IPS-18a (cell line): ENCODE results near the gene FGFR3.

Source experiments
- H3K27ac ChIP-seq: one replicate; pipeline ENCODE4 v1.5.1; 2013; ENCODE audit warnings: low read length
- H3K27me3 ChIP-seq: one replicate; pipeline ENCODE4 v1.6.1; 2013; ENCODE audit warnings: mild to moderate bottlenecking, low read length; ENCODE audit not compliant: control insufficient read depth, insufficient read depth
- H3K36me3 ChIP-seq: one replicate; pipeline ENCODE4 v1.6.1; 2013; ENCODE audit warnings: low read depth, low read length; ENCODE audit not compliant: control insufficient read depth
- H3K4me1 ChIP-seq: one replicate; pipeline ENCODE4 v1.6.1; 2013; ENCODE audit warnings: low read depth, low read length; ENCODE audit not compliant: control insufficient read depth
- H3K4me3 ChIP-seq: one replicate; pipeline ENCODE4 v1.5.1; 2013; ENCODE audit warnings: low read length
- H3K9ac ChIP-seq: one replicate; pipeline ENCODE4 v1.6.1; 2013; ENCODE audit warnings: mild to moderate bottlenecking, low read length, moderate library complexity
- H3K9me3 ChIP-seq: one replicate; pipeline ENCODE4 v1.6.1; 2013; ENCODE audit warnings: low read depth, low read length; ENCODE audit not compliant: control insufficient read depth

FGFR3 gene

GRCh38 chr4:1765409-1766072, 27.6 kb upstream of the FGFR3 start:
- Histone ChIP-seq H3K27ac (no peak overlapping the region), H3K4me3 (no peak overlapping the region), H3K4me1 (peaks cover 17% of the 10 kb centered on the region), H3K9ac (no peak overlapping the region), H3K27me3 (peaks cover 13% of the 10 kb centered on the region), H3K9me3 (no peaks in the 10 kb centered on the region), H3K36me3 (no peaks in the 10 kb centered on the region)

- Histone ChIP-seq H3K36me3 (no peaks in the 10 kb centered on the region), H3K9me3 (no peaks in the 10 kb centered on the region), H3K4me1 (peaks cover 17% of the 10 kb centered on the region), H3K9ac (no peak overlapping the region), H3K4me3 (peak overlapping the region; percentile 24), H3K27ac (no peak overlapping the region), H3K27me3 (peaks cover 13% of the 10 kb centered on the region)
These were observed 26.7 kb upstream of the FGFR3 start for GRCh38 chr4:1766106-1767060.

GRCh38 chr4:1767061-1767769, 25.9 kb upstream of the FGFR3 start:
- Histone ChIP-seq H3K9me3 (no peaks in the 10 kb centered on the region), H3K27ac (no peak overlapping the region), H3K4me1 (peaks cover 17% of the 10 kb centered on the region), H3K9ac (no peak overlapping the region), H3K27me3 (peaks cover 13% of the 10 kb centered on the region), H3K36me3 (no peaks in the 10 kb centered on the region), H3K4me3 (no peak overlapping the region)

GRCh38 chr4:1767770-1768366, 25.2 kb upstream of the FGFR3 start:
- Histone ChIP-seq H3K27me3 (peaks cover 13% of the 10 kb centered on the region), H3K9ac (no peak overlapping the region)

GRCh38 chr4:1768367-1769034, 24.6 kb upstream of the FGFR3 start:
- Histone ChIP-seq H3K27ac (no peak overlapping the region), H3K36me3 (no peaks in the 10 kb centered on the region), H3K9ac (no peak overlapping the region), H3K9me3 (no peaks in the 10 kb centered on the region), H3K4me1 (peaks cover 17% of the 10 kb centered on the region), H3K4me3 (peak overlapping the region; percentile 43), H3K27me3 (peaks cover 13% of the 10 kb centered on the region)

More at GRCh38 chr4:1767770-1768366, 25.2 kb upstream of the FGFR3 start:
- Histone ChIP-seq H3K36me3 (no peaks in the 10 kb centered on the region), H3K4me3 (peak overlapping the region; percentile 43), H3K27ac (no peak overlapping the region), H3K4me1 (peaks cover 17% of the 10 kb centered on the region), H3K9me3 (no peaks in the 10 kb centered on the region)

- Histone ChIP-seq H3K9ac (no peak overlapping the region), H3K4me1 (peaks cover 17% of the 10 kb centered on the region), H3K4me3 (no peak overlapping the region)
These were observed 23.4 kb upstream of the FGFR3 start for GRCh38 chr4:1769692-1770091.

GRCh38 chr4:1770245-1770644, 22.8 kb upstream of the FGFR3 start:
- H3K9me3 ChIP-seq: no peaks in the 10 kb centered on the region
- peaks cover 13% of the 10 kb centered on the region for H3K27me3 ChIP-seq
- no peak overlapping the region for H3K4me3 ChIP-seq
- no peak overlapping the region for H3K9ac ChIP-seq
- peaks cover 17% of the 10 kb centered on the region for H3K4me1 ChIP-seq
- no peak overlapping the region for H3K27ac ChIP-seq
- H3K36me3 ChIP-seq: no peaks in the 10 kb centered on the region

More at GRCh38 chr4:1769692-1770091, 23.4 kb upstream of the FGFR3 start:
- Histone ChIP-seq H3K9me3 (no peaks in the 10 kb centered on the region), H3K36me3 (no peaks in the 10 kb centered on the region), H3K27ac (no peak overlapping the region), H3K27me3 (peaks cover 13% of the 10 kb centered on the region)

- H3K9ac ChIP-seq: no peak overlapping the region
- no peak overlapping the region for H3K27ac ChIP-seq
- no peaks in the 10 kb centered on the region for H3K36me3 ChIP-seq
- peaks cover 13% of the 10 kb centered on the region for H3K27me3 ChIP-seq
- peaks cover 17% of the 10 kb centered on the region for H3K4me1 ChIP-seq
- no peak overlapping the region for H3K4me3 ChIP-seq
- H3K9me3 ChIP-seq: no peaks in the 10 kb centered on the region
These were observed 22.3 kb upstream of the FGFR3 start for GRCh38 chr4:1770791-1771231.

GRCh38 chr4:1771555-1772305, 21.4 kb upstream of the FGFR3 start:
- H3K4me3 ChIP-seq: no peak overlapping the region
- H3K27me3 ChIP-seq: peaks cover 13% of the 10 kb centered on the region
- H3K9ac ChIP-seq: no peak overlapping the region
- no peaks in the 10 kb centered on the region for H3K9me3 ChIP-seq
- H3K36me3 ChIP-seq: no peaks in the 10 kb centered on the region
- H3K27ac ChIP-seq: no peak overlapping the region
- H3K4me1 ChIP-seq: peaks cover 10% of the 10 kb centered on the region

GRCh38 chr4:1772853-1773538, 20.1 kb upstream of the FGFR3 start:
- peaks cover 22% of the 10 kb centered on the region for H3K4me1 ChIP-seq
- H3K27ac ChIP-seq: no peak overlapping the region
- peaks cover 13% of the 10 kb centered on the region for H3K27me3 ChIP-seq

More at GRCh38 chr4:1772853-1773538, 20.1 kb upstream of the FGFR3 start:
- Histone ChIP-seq H3K4me3 (no peak overlapping the region), H3K9me3 (no peaks in the 10 kb centered on the region), H3K9ac (no peak overlapping the region), H3K36me3 (no peaks in the 10 kb centered on the region)
